Keratinocyte (primary cell): ENCODE data around the gene PITPNC1.

Experiments
- EZH2 ChIP-seq: IDR thresholded peaks from one replicate; pipeline ENCODE4 v1.6.1; 2012; ENCODE audit warnings: inconsistent platforms, mild to moderate bottlenecking, low read length, moderate library complexity
- TF ChIP-seq, protein P1 (sequence below), 3 experiments: IDR thresholded peaks in 1 of 3; conservative IDR thresholded peaks in 1 of 3; optimal IDR thresholded peaks in 1 of 3; 2 replicates in 2 of 3; 3 replicates in 1 of 3; pipeline versions ENCODE3 to v1.5.1; 2011; ENCODE audit warnings: low read length in 3 of 3, mild to moderate bottlenecking in 3 of 3, moderate library complexity in 2 of 3, control low read depth in 1 of 3, inconsistent platforms in 1 of 3; ENCODE audit not compliant: insufficient read depth in 2 of 3; ENCODE audit errors: extremely low read depth in 1 of 3

GRCh38 chr17:67546578-67547527, 169.8 kb downstream of the PITPNC1 start:
- no peak for TF ChIP-seq EZH2
- TF ChIP-seq, protein P1, sequence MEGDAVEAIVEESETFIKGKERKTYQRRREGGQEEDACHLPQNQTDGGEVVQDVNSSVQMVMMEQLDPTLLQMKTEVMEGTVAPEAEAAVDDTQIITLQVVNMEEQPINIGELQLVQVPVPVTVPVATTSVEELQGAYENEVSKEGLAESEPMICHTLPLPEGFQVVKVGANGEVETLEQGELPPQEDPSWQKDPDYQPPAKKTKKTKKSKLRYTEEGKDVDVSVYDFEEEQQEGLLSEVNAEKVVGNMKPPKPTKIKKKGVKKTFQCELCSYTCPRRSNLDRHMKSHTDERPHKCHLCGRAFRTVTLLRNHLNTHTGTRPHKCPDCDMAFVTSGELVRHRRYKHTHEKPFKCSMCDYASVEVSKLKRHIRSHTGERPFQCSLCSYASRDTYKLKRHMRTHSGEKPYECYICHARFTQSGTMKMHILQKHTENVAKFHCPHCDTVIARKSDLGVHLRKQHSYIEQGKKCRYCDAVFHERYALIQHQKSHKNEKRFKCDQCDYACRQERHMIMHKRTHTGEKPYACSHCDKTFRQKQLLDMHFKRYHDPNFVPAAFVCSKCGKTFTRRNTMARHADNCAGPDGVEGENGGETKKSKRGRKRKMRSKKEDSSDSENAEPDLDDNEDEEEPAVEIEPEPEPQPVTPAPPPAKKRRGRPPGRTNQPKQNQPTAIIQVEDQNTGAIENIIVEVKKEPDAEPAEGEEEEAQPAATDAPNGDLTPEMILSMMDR (optimal IDR thresholded peaks at IDR 0.05 in 1 of 3, IDR thresholded peaks at IDR 0.05 in 1 of 3, conservative IDR thresholded peaks at IDR 0.05 in 1 of 3; ENCODE audit: extremely low read depth in 1 of 3, insufficient read depth in 2 of 3, low read length in 3 of 3), result no peak
